Loucy (cell line): Measurements from ENCODE around the gene TNIP1.

Experiments
- H2AFZ ChIP-seq: fragments of 200-600 bp; sonication (generic); 2 replicates; pipeline ENCODE4 v1.6.0; 2016; ENCODE audit warnings: antibody characterized with exemption, mild to moderate bottlenecking, low read length, moderate library complexity
- H3F3A ChIP-seq: fragments of 200-600 bp; 2 replicates; pipeline ENCODE4 v1.6.0; 2016; ENCODE audit warnings: antibody characterized with exemption, low read depth, mild to moderate bottlenecking
- H3K27me3 ChIP-seq: fragments of 200-600 bp; sonication (generic); 2 replicates; pipeline ENCODE4 v1.6.1; 2014; ENCODE audit warnings: low read length, mild to moderate bottlenecking; ENCODE audit not compliant: insufficient read depth, poor library complexity, severe bottlenecking
- H3K36me3 ChIP-seq: fragments of 200-600 bp; sonication (generic); 2 replicates; pipeline ENCODE4 v1.6.1; 2016; ENCODE audit warnings: low read length; ENCODE audit not compliant: insufficient read depth
- H3K4me1 ChIP-seq: fragments of 200-600 bp; sonication (generic); 2 replicates; pipeline ENCODE4 v1.5.1; 2014; ENCODE audit warnings: low read length, mild to moderate bottlenecking; ENCODE audit not compliant: insufficient read depth, poor library complexity, severe bottlenecking
- H3K4me2 ChIP-seq: fragments of 200-600 bp; sonication (generic); 2 replicates; pipeline ENCODE4 v1.6.0; 2014; ENCODE audit warnings: antibody characterized with exemption, low read length, low read depth, mild to moderate bottlenecking; ENCODE audit not compliant: poor library complexity, severe bottlenecking
- H3K4me3 ChIP-seq: fragments of 200-600 bp; sonication (generic); 2 replicates; pipeline ENCODE4 v1.5.1; 2014; ENCODE audit warnings: low read length, mild to moderate bottlenecking, mixed read lengths; ENCODE audit not compliant: poor library complexity, severe bottlenecking
- H3K79me2 ChIP-seq: fragments of 200-600 bp; sonication (generic); 2 replicates; pipeline ENCODE4 v1.6.1; 2014; ENCODE audit warnings: low read length; ENCODE audit not compliant: insufficient read depth
- H3K9ac ChIP-seq: fragments of 200-600 bp; sonication (generic); 2 replicates; pipeline ENCODE4 v1.6.0; 2014; ENCODE audit warnings: mild to moderate bottlenecking, low read depth, low read length, moderate library complexity; ENCODE audit not compliant: poor library complexity, severe bottlenecking
- H3K9me2 ChIP-seq: fragments of 200-600 bp; sonication (generic); replicated peaks from 2 replicates; pipeline ENCODE4 v1.6.1; 2016; ENCODE audit warnings: low read depth, low read length, mixed read lengths
- H3K9me3 ChIP-seq: fragments of 200-600 bp; sonication (generic); 2 replicates; pipeline ENCODE4 v1.6.1; 2014; ENCODE audit warnings: mild to moderate bottlenecking, antibody characterized with exemption, low read length, low read depth; ENCODE audit not compliant: insufficient read depth
- H4K20me1 ChIP-seq: fragments of 200-600 bp; sonication (generic); 2 replicates; pipeline ENCODE4 v1.6.0; 2014; ENCODE audit warnings: antibody characterized with exemption, low read length, mild to moderate bottlenecking; ENCODE audit not compliant: insufficient read depth, poor library complexity, severe bottlenecking
- CTCF ChIP-seq: fragments of 200-600 bp; sonication (generic); conservative IDR thresholded peaks from 2 replicates; pipeline ENCODE4 v1.5.1; 2014; ENCODE audit warnings: mild to moderate bottlenecking, antibody characterized with exemption, low read length
- EZH2phosphoT487 ChIP-seq: fragments of 200-600 bp; IDR thresholded peaks from 2 replicates; pipeline ENCODE4 v1.6.1; 2018; ENCODE audit warnings: antibody characterized with exemption, mild to moderate bottlenecking, moderate library complexity, borderline replicate concordance

TNIP1 gene

GRCh38 chr5:150992705-150993104 lies 88.1 kb downstream of the TNIP1 start:
- Histone ChIP-seq H3K4me2 (no peak overlapping the region), H3K79me2 (no peaks in the 10 kb centered on the region), H3K27me3 (no peaks in the 10 kb centered on the region), H4K20me1 (no peaks in the 10 kb centered on the region), H2AFZ (no peak overlapping the region), H3K9me3 (no peaks in the 10 kb centered on the region), H3K4me1 (no peaks in the 10 kb centered on the region), H3K36me3 (no peaks in the 10 kb centered on the region), H3F3A (no peaks in the 10 kb centered on the region), H3K9me2 (no peaks in the 10 kb centered on the region), H3K9ac (no peak overlapping the region), H3K4me3 (no peak overlapping the region)
- TF ChIP-seq EZH2phosphoT487, result no peak
- no peak for TF ChIP-seq CTCF

- no peak for TF ChIP-seq EZH2phosphoT487
- peak; percentile 85 for TF ChIP-seq CTCF
- no peaks in the 10 kb centered on the region for H3K9me3 ChIP-seq
- no peak overlapping the region for H3K4me2 ChIP-seq
Measured at GRCh38 chr5:150989695-150990094, 91.1 kb downstream of the TNIP1 start.

GRCh38 chr5:150987746-150988145 lies 93.1 kb downstream of the TNIP1 start:
- Histone ChIP-seq H2AFZ (no peak overlapping the region), H3K36me3 (no peaks in the 10 kb centered on the region), H3K9ac (no peak overlapping the region), H3K4me2 (no peak overlapping the region), H3K9me2 (no peaks in the 10 kb centered on the region), H3K9me3 (no peaks in the 10 kb centered on the region), H3K27me3 (no peaks in the 10 kb centered on the region), H4K20me1 (no peaks in the 10 kb centered on the region), H3F3A (no peaks in the 10 kb centered on the region), H3K4me3 (no peak overlapping the region), H3K4me1 (no peaks in the 10 kb centered on the region), H3K79me2 (no peaks in the 10 kb centered on the region)
- TF ChIP-seq EZH2phosphoT487 (no peak), CTCF (no peak)

More at GRCh38 chr5:150989695-150990094, 91.1 kb downstream of the TNIP1 start:
- H3K27me3 ChIP-seq, result no peaks in the 10 kb centered on the region
- H3K4me1 ChIP-seq, result no peaks in the 10 kb centered on the region
- no peaks in the 10 kb centered on the region for H3K79me2 ChIP-seq
- H3K4me3 ChIP-seq, result no peak overlapping the region
- H3F3A ChIP-seq, result no peaks in the 10 kb centered on the region
- H4K20me1 ChIP-seq, result no peaks in the 10 kb centered on the region
- H2AFZ ChIP-seq, result no peak overlapping the region
- no peaks in the 10 kb centered on the region for H3K9me2 ChIP-seq
- no peaks in the 10 kb centered on the region for H3K36me3 ChIP-seq
- H3K9ac ChIP-seq, result no peak overlapping the region
